ENCODE results near the gene SLC17A9. TPM values are rescaled to one million over a fixed set of nuclear protein-coding genes. Genes with fewer than 3 reads are reported as not detected.

Gene SLC17A9
- total RNA-seq, 1 experiment from 2014 or later, result 0.28 TPM

DNA sequence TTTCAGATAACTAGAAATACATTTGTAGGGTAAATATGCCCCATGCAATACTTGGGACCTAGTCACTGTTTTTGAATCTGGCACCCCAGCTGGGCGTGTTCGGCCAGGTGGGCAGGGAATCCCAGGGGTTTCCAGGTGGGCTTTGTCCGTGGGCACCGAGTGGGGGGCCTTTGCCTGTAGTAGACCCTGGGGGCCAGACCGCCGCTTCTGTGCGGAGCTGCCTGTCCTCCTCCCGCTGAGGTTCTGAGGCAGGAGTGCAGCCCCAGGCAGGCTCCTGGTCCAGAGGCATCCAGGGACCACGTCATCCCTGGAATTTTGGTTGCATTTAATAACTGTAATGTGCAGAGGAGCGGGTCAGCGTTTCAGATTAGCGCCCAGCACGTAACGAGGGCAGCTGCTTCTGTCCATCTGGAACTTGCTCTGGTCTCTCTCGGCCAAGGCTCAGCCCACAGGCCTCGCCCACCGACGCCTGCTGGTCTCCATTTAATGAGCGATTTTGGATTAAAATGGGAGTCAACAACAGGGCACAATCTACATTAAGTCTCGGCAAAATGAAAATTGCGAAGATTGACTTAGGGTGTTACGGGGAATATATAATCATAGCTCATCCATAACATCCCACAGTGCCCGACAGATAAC, 41.5 kb downstream of the SLC17A9 start:
- TF ChIP-seq TCF7L2 (IDR thresholded peaks at IDR 0.05; ENCODE audit: low read depth, low read length) (no peak), POLR2AphosphoS5 (IDR thresholded peaks at IDR 0.05; ENCODE audit: low read depth, low read length) (no peak), SIN3A (IDR thresholded peaks at IDR 0.05; ENCODE audit: borderline replicate concordance, insufficient read depth, low read depth, low read length) (no peak)
- TF ChIP-seq, protein P1, sequence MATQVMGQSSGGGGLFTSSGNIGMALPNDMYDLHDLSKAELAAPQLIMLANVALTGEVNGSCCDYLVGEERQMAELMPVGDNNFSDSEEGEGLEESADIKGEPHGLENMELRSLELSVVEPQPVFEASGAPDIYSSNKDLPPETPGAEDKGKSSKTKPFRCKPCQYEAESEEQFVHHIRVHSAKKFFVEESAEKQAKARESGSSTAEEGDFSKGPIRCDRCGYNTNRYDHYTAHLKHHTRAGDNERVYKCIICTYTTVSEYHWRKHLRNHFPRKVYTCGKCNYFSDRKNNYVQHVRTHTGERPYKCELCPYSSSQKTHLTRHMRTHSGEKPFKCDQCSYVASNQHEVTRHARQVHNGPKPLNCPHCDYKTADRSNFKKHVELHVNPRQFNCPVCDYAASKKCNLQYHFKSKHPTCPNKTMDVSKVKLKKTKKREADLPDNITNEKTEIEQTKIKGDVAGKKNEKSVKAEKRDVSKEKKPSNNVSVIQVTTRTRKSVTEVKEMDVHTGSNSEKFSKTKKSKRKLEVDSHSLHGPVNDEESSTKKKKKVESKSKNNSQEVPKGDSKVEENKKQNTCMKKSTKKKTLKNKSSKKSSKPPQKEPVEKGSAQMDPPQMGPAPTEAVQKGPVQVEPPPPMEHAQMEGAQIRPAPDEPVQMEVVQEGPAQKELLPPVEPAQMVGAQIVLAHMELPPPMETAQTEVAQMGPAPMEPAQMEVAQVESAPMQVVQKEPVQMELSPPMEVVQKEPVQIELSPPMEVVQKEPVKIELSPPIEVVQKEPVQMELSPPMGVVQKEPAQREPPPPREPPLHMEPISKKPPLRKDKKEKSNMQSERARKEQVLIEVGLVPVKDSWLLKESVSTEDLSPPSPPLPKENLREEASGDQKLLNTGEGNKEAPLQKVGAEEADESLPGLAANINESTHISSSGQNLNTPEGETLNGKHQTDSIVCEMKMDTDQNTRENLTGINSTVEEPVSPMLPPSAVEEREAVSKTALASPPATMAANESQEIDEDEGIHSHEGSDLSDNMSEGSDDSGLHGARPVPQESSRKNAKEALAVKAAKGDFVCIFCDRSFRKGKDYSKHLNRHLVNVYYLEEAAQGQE (IDR thresholded peaks at IDR 0.05; ENCODE audit: insufficient read depth in 1 of 2, low read depth in 2 of 2, low read length in 1 of 2), result no peak
- TF ChIP-seq, protein P2, sequence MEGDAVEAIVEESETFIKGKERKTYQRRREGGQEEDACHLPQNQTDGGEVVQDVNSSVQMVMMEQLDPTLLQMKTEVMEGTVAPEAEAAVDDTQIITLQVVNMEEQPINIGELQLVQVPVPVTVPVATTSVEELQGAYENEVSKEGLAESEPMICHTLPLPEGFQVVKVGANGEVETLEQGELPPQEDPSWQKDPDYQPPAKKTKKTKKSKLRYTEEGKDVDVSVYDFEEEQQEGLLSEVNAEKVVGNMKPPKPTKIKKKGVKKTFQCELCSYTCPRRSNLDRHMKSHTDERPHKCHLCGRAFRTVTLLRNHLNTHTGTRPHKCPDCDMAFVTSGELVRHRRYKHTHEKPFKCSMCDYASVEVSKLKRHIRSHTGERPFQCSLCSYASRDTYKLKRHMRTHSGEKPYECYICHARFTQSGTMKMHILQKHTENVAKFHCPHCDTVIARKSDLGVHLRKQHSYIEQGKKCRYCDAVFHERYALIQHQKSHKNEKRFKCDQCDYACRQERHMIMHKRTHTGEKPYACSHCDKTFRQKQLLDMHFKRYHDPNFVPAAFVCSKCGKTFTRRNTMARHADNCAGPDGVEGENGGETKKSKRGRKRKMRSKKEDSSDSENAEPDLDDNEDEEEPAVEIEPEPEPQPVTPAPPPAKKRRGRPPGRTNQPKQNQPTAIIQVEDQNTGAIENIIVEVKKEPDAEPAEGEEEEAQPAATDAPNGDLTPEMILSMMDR (IDR thresholded peaks at IDR 0.05), result no peak
- ATAC-seq (no peak), DNase-seq (ENCODE audit: low read depth, low spot score) (no peak)
- Histone ChIP-seq H3K4me3 (ENCODE audit: low read depth in 2 of 2, low read length in 2 of 2) (no peak overlapping the region), H3K9me3 (ENCODE audit: control insufficient read depth, insufficient read depth, low read depth, low read length) (no peaks in the 10 kb centered on the region), H3K27ac (ENCODE audit: low read length) (no peak overlapping the region), H3K27me3 (ENCODE audit: control insufficient read depth, insufficient read depth, low read length) (no peaks in the 10 kb centered on the region), H3K36me3 (ENCODE audit: control insufficient read depth, insufficient read depth, low read length) (no peaks in the 10 kb centered on the region), H3K4me1 (ENCODE audit: control insufficient read depth, insufficient read depth, low read length) (no peaks in the 10 kb centered on the region)
- no TSS peak for BruUV-seq (replicated peaks)
- in situ Hi-C loops (cut with HindIII; ENCODE audit: low pct_unique_long_range_greater_than_20kb, low sequenced_read_pairs), result no loop called here
- CTCF ChIA-PET, result no interaction called here
- intact Hi-C loops (cut with micrococcal nuclease; ENCODE audit: unreplicated experiment), result no loop called here
- POLR2A ChIA-PET, result no interaction called here

DNA sequence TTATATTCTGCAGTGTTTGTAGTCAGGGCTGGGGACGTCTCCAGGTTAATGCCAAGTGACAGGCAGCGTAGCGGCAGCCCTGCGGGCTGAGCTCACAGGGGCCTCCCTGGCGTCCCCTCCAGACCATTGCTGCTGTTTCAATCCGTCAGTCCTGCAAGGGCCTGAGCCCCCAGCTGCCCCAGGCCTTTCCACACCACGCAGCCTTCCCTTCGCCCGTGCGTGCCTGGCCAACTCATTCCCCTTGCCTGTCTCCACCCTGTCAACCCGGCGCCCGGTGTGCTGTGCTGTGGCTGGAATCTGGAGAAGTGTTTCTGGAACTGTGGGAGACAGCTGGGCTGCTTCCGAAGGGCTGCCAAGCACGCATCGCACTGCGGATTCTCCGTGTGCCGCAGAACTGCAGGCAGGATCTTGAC, 42.4 kb downstream of the SLC17A9 start:
- DNase-seq (ENCODE audit: low read depth, low spot score), result no peak
- in situ Hi-C loops (cut with HindIII; ENCODE audit: low pct_unique_long_range_greater_than_20kb, low sequenced_read_pairs), result no loop called here
- Histone ChIP-seq H3K27me3 (ENCODE audit: control insufficient read depth, insufficient read depth, low read length) (no peaks in the 10 kb centered on the region), H3K27ac (ENCODE audit: low read length) (no peak overlapping the region), H3K4me3 (ENCODE audit: low read depth in 2 of 2, low read length in 2 of 2) (no peak overlapping the region), H3K36me3 (ENCODE audit: control insufficient read depth, insufficient read depth, low read length) (no peaks in the 10 kb centered on the region), H3K4me1 (ENCODE audit: control insufficient read depth, insufficient read depth, low read length) (no peaks in the 10 kb centered on the region), H3K9me3 (ENCODE audit: control insufficient read depth, insufficient read depth, low read depth, low read length) (no peaks in the 10 kb centered on the region)
- intact Hi-C loops (cut with micrococcal nuclease; ENCODE audit: unreplicated experiment), result no loop called here
- ChIA-PET POLR2A (no interaction called here), CTCF (no interaction called here)
- no peak for TF ChIP-seq SIN3A (IDR thresholded peaks at IDR 0.05; ENCODE audit: borderline replicate concordance, insufficient read depth, low read depth, low read length)
- TF ChIP-seq TCF7L2 (IDR thresholded peaks at IDR 0.05; ENCODE audit: low read depth, low read length), result no peak
- TF ChIP-seq POLR2AphosphoS5 (IDR thresholded peaks at IDR 0.05; ENCODE audit: low read depth, low read length), result no peak
- BruUV-seq (replicated peaks), result no TSS peak
- no peak for ATAC-seq

DNA sequence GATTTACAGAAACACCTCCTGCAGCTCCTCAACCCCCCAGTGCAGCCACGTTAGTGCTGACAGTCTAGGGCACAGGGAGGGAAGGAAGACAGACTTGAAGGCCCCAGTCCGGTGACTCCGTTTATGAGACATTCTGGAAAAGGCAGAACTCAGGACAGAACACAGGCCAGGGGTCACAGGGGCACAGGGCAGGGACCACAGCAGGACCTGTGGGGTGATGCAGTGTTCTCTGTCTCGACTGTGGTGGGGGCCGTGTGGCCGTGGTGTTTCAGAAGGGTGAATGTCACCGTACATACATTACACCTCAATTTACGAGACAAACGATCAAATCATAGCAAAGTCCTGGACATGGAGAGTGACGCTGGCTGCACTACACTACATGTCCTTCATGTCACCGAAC, 43.0 kb downstream of the SLC17A9 start:
- Histone ChIP-seq H3K4me3 (ENCODE audit: low read depth in 2 of 2, low read length in 2 of 2) (no peak overlapping the region), H3K27ac (ENCODE audit: low read length) (no peak overlapping the region), H3K4me1 (ENCODE audit: control insufficient read depth, insufficient read depth, low read length) (no peaks in the 10 kb centered on the region), H3K9me3 (ENCODE audit: control insufficient read depth, insufficient read depth, low read depth, low read length) (no peaks in the 10 kb centered on the region), H3K27me3 (ENCODE audit: control insufficient read depth, insufficient read depth, low read length) (no peaks in the 10 kb centered on the region), H3K36me3 (ENCODE audit: control insufficient read depth, insufficient read depth, low read length) (no peaks in the 10 kb centered on the region)
- in situ Hi-C loops (cut with HindIII; ENCODE audit: low pct_unique_long_range_greater_than_20kb, low sequenced_read_pairs), result no loop called here
- ATAC-seq, result no peak
- intact Hi-C loops (cut with micrococcal nuclease; ENCODE audit: unreplicated experiment), result no loop called here
- DNase-seq (ENCODE audit: low read depth, low spot score), result no peak
- ChIA-PET CTCF (no interaction called here), POLR2A (no interaction called here)
- TF ChIP-seq, protein P1 (IDR thresholded peaks at IDR 0.05; ENCODE audit: insufficient read depth in 1 of 2, low read depth in 2 of 2, low read length in 1 of 2), result no peak
- no peak for TF ChIP-seq POLR2AphosphoS5 (IDR thresholded peaks at IDR 0.05; ENCODE audit: low read depth, low read length)
- TF ChIP-seq, protein P2 (IDR thresholded peaks at IDR 0.05), result no peak
- TF ChIP-seq TCF7L2 (IDR thresholded peaks at IDR 0.05; ENCODE audit: low read depth, low read length), result no peak
- TF ChIP-seq SIN3A (IDR thresholded peaks at IDR 0.05; ENCODE audit: borderline replicate concordance, insufficient read depth, low read depth, low read length), result no peak
- no TSS peak for BruUV-seq (replicated peaks)

All from Panc1 (cell line).